Transverse colon (tissue), 4 donors: ENCODE results near the gene MPO. TPM values are rescaled to one million over a fixed set of nuclear protein-coding genes. Genes with fewer than 3 reads are reported as not detected.

Experiments used
- DNase-seq: peaks from one replicate; pipeline ENCODE4 v3.0.0-alpha.2; 2019
- H3K27ac ChIP-seq, 4 donors: fragments of 200-600 bp; sonication (generic); 2 replicates each; pipeline ENCODE4 v1.5.1; 2016 to 2018; ENCODE audit warnings: inconsistent platforms in 4 of 4
- H3K27me3 ChIP-seq: fragments of 200-600 bp; sonication (generic); 2 replicates; pipeline ENCODE4 v1.5.1; 2017; ENCODE audit warnings: inconsistent platforms
- H3K36me3 ChIP-seq, 4 donors: fragments of 200-600 bp; sonication (generic); 2 replicates each; pipeline ENCODE4 v1.5.1; 2017 to 2019; ENCODE audit warnings: inconsistent platforms in 4 of 4
- H3K4me1 ChIP-seq, 4 donors: fragments of 200-600 bp; sonication (generic); 2 replicates each; pipeline ENCODE4 v1.5.1; 2017 to 2020; ENCODE audit warnings: inconsistent platforms in 4 of 4
- H3K4me3 ChIP-seq, 4 donors: fragments of 200-600 bp; sonication (generic); 1 replicate in 1 of 4; 2 replicates in 3 of 4; pipeline versions ENCODE4 v1.5.1 to v1.6.1; 2017 to 2019; ENCODE audit warnings: inconsistent platforms in 4 of 4
- H3K9me3 ChIP-seq, 2 donors: fragments of 200-600 bp; sonication (generic); 2 replicates each; pipeline ENCODE4 v1.5.1; 2017 to 2019; ENCODE audit warnings: inconsistent platforms in 2 of 2
- CTCF ChIP-seq, 5 experiments: fragments of 200-600 bp in 3 of 5; fragments of 450-650 bp in 2 of 5; sonication (generic) in 3 of 5; IDR thresholded peaks; 1 replicate in 2 of 5; 2 replicates in 3 of 5; pipeline ENCODE4 v1.5.1; 2016 to 2017; ENCODE audit warnings: antibody characterized with exemption in 5 of 5, inconsistent platforms in 3 of 5, mild to moderate bottlenecking in 2 of 5, moderate library complexity in 1 of 5
- EP300 ChIP-seq: sonication (generic); formaldehyde crosslinking; IDR thresholded peaks from one replicate; pipeline ENCODE4 v1.6.1; 2017; ENCODE audit warnings: antibody characterized with exemption, low read depth
- POLR2A ChIP-seq: fragments of 450-650 bp; IDR thresholded peaks from one replicate; pipeline ENCODE4 v1.6.1; 2016; ENCODE audit warnings: antibody characterized with exemption, mild to moderate bottlenecking, moderate library complexity
- POLR2AphosphoS5 ChIP-seq, 3 donors: sonication (generic); formaldehyde crosslinking; IDR thresholded peaks; one replicate each; pipeline ENCODE4 v1.6.1; 2016; ENCODE audit warnings: antibody characterized with exemption in 3 of 3
- WGBS, 2 donors: methylation state at CpG; one replicate each; pipeline ENCODE4 v1.1.5; 2018; ENCODE audit warnings: low coverage in 1 of 2; 5-methylcytosine and 5-hydroxymethylcytosine counted together
- in situ Hi-C, 4 donors: fragments of 200-750 bp; cut with MboI; loops; one replicate each; pipeline versions ENCODE4 v1.15.0 to v1.15.1; 2017; ENCODE audit warnings: low sequenced_read_pairs in 3 of 4, low pct_ligation_motif_present in 1 of 4, low pct_unique_long_range_greater_than_20kb in 1 of 4
- intact Hi-C: fragments of 100-400 bp; cut with DNase I; formaldehyde crosslinking; loops from one replicate; pipeline ENCODE4 v1.15.1; 2023; ENCODE audit warnings: low total_unique reads
- total RNA-seq, 4 donors: library from RNA; depleted of rRNA; stranded (reverse); fragments of >200 nt; gene quantifications; one replicate each; pipeline ENCODE4 v1.1.0, GENCODE V29; 2016

The MPO gene
- total RNA-seq, 4 donors from 2014 or later: not detected

GRCh38 chr17:58282442-58282841 lies 1.7 kb upstream of the MPO start:
- intact Hi-C loops: no loop called here
- no peak overlapping the region for H3K4me3 ChIP-seq
- no peak overlapping the region for H3K27ac ChIP-seq
- no peak for DNase-seq
- H3K4me1 ChIP-seq: peaks cover 0 to 7% (median 3%) of the 10 kb centered on the region in 4 donors
- peaks cover 38% of the 10 kb centered on the region for H3K27me3 ChIP-seq
- in situ Hi-C loops: no loop called here
- WGBS, 2 donors: 86 to 87% methylated on average over 4 to 6 of the region's 6 CpGs
- TF ChIP-seq CTCF (IDR thresholded peaks at IDR 0.05) (no peak), POLR2A (no peak), POLR2AphosphoS5 (IDR thresholded peaks at IDR 0.05) (no peak), EP300 (no peak)
- no peaks in the 10 kb centered on the region for H3K9me3 ChIP-seq
- H3K36me3 ChIP-seq: no peaks in the 10 kb centered on the region

DNA sequence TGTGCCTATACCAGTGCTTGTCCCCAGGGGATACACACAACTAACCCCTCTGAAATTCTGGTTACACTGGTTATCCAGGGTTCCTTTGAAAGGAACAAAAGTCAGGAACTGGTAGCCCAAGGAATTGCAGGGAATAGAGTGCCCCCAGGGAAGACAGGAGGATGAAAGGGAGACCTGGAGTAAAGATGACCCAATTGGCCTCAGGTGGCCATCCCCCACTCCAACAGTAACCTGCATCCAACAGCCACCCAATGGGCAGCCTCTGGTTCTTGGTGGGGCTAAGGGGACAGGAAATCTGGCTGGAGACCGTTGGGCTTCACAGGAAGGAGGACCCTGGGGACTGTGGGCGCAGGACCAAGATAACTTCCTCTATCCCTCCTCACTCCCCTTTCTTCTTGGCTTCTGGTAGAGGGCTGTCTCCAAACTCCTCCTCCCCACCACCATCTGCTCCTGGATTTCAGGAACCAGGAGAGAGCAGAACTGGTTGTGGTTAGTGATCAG lies 826 bp upstream of the MPO start:
- Histone ChIP-seq H3K36me3 (no peaks in the 10 kb centered on the region), H3K4me1 (peaks cover 0 to 7% (median 3%) of the 10 kb centered on the region in 4 donors), H3K27ac (no peak overlapping the region), H3K4me3 (no peak overlapping the region), H3K9me3 (no peaks in the 10 kb centered on the region), H3K27me3 (peaks cover 38% of the 10 kb centered on the region)
- TF ChIP-seq EP300 (no peak), POLR2AphosphoS5 (IDR thresholded peaks at IDR 0.05) (no peak), CTCF (IDR thresholded peaks at IDR 0.05) (no peak), POLR2A (no peak)
- DNase-seq: no peak
- intact Hi-C loops (no loop called here), in situ Hi-C loops (no loop called here)
- WGBS, 2 donors: 37% methylated on average over 2 of the region's 2 CpGs; no CpG with 5 or more reads in 1 of the 2 donors

GRCh38 chr17:58279736-58280479 lies 827 bp downstream of the MPO start:
- no peaks in the 10 kb centered on the region for H3K36me3 ChIP-seq
- no peak overlapping the region for H3K27ac ChIP-seq
- TF ChIP-seq CTCF (IDR thresholded peaks at IDR 0.05) (no peak), POLR2AphosphoS5 (IDR thresholded peaks at IDR 0.05) (no peak), EP300 (no peak), POLR2A (no peak)
- no peak for DNase-seq
- H3K4me3 ChIP-seq: no peak overlapping the region
- H3K27me3 ChIP-seq: peaks cover 41% of the 10 kb centered on the region
- intact Hi-C loops: no loop called here
- H3K9me3 ChIP-seq: no peaks in the 10 kb centered on the region
- in situ Hi-C loops: no loop called here
- WGBS, 2 donors: 75 to 83% methylated on average over 1 to 14 of the region's 16 CpGs
- peaks cover 0 to 7% (median 3%) of the 10 kb centered on the region in 4 donors for H3K4me1 ChIP-seq

DNA sequence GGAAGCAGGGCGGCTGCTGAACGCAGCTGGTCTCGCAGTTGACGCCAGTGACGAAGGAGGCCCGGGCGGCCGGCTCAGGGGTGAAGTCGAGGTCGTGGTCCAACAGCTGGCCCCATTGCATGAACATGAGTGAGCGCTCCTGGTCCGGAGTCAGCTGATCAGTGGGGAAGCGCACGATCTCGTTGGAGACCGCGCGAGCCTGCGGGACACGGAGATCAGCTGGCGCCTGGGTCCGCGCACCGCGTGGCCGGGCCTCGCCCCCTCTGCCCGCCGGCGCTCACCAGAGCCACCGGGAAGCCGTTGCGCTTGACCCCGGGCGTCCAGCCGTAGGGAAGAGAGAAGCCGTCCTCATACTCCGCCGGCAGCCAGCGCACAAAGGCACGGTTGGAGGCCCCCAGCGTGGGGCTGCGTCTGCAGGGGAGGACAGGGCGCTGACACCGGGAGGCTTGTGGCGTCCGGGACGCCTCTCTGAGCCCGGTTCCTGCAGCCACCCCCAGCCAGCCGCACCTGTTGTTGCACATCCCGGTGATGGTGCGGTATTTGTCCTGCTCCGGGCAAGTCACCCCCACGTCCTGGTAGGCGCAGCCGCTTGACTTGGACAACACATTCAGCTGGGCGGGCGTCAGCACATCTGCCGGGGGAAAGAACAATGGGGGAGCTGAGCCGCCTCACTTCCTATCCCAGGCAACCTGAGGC lies 1.6 kb downstream of the MPO start:
- intact Hi-C loops: no loop called here
- Histone ChIP-seq H3K27me3 (peaks cover 33% of the 10 kb centered on the region), H3K9me3 (no peaks in the 10 kb centered on the region), H3K4me3 (peak overlapping the region in 2 of 4 donors; percentile 2 to 30), H3K36me3 (no peaks in the 10 kb centered on the region), H3K27ac (no peak overlapping the region), H3K4me1 (peaks cover 0 to 7% (median 3%) of the 10 kb centered on the region in 4 donors)
- DNase-seq: peak; percentile 23
- WGBS, 2 donors: 35% methylated on average over 4 to 45 of the region's 60 CpGs
- in situ Hi-C loops: no loop called here
- TF ChIP-seq POLR2A (no peak), POLR2AphosphoS5 (IDR thresholded peaks at IDR 0.05) (no peak), CTCF (IDR thresholded peaks at IDR 0.05) (no peak), EP300 (no peak)
